ENCODE results near the gene KRTAP7-1.

Gene KRTAP7-1

GRCh38 chr21:30800605-30801004 is 29.0 kb downstream of the KRTAP7-1 start:
- Histone ChIP-seq H3K4me1 (ENCODE audit: insufficient read depth, low read length, poor library complexity, severe bottlenecking) (no peaks in the 10 kb centered on the region), H3K4me2 (ENCODE audit: low read depth, low read length, poor library complexity, severe bottlenecking) (no peak overlapping the region), H3K4me3 (ENCODE audit: low read length, poor library complexity, severe bottlenecking) (no peak overlapping the region), H3K9me3 (ENCODE audit: insufficient read depth, low read depth, low read length) (no peaks in the 10 kb centered on the region), H3K9ac (ENCODE audit: low read depth, low read length, poor library complexity, severe bottlenecking) (no peak overlapping the region), H3K36me3 (ENCODE audit: insufficient read depth, low read length) (no peaks in the 10 kb centered on the region), H3K9me2 (replicated peaks; ENCODE audit: low read depth, low read length) (no peaks in the 10 kb centered on the region), H3K27me3 (ENCODE audit: insufficient read depth, low read length, poor library complexity, severe bottlenecking) (no peaks in the 10 kb centered on the region), H4K20me1 (ENCODE audit: insufficient read depth, low read length, poor library complexity, severe bottlenecking) (no peaks in the 10 kb centered on the region), H3F3A (ENCODE audit: low read depth) (no peaks in the 10 kb centered on the region), H2AFZ (ENCODE audit: low read length) (no peak overlapping the region), H3K79me2 (ENCODE audit: insufficient read depth, low read length) (no peaks in the 10 kb centered on the region)
- TF ChIP-seq EZH2phosphoT487 (IDR thresholded peaks at IDR 0.05; ENCODE audit: borderline replicate concordance), result no peak
- TF ChIP-seq CTCF (conservative IDR thresholded peaks at IDR 0.05; ENCODE audit: low read length), result no peak

GRCh38 chr21:30793581-30794314 is 35.8 kb downstream of the KRTAP7-1 start:
- Histone ChIP-seq H2AFZ (ENCODE audit: low read length) (no peak overlapping the region), H3K79me2 (ENCODE audit: insufficient read depth, low read length) (no peaks in the 10 kb centered on the region), H3K4me3 (ENCODE audit: low read length, poor library complexity, severe bottlenecking) (no peak overlapping the region), H3K9me2 (replicated peaks; ENCODE audit: low read depth, low read length) (no peaks in the 10 kb centered on the region; the same call in 1 of the 2 replicates), H4K20me1 (ENCODE audit: insufficient read depth, low read length, poor library complexity, severe bottlenecking) (no peaks in the 10 kb centered on the region), H3K4me2 (ENCODE audit: low read depth, low read length, poor library complexity, severe bottlenecking) (no peak overlapping the region), H3K9ac (ENCODE audit: low read depth, low read length, poor library complexity, severe bottlenecking) (no peak overlapping the region), H3K9me3 (ENCODE audit: insufficient read depth, low read depth, low read length) (no peaks in the 10 kb centered on the region), H3K27me3 (ENCODE audit: insufficient read depth, low read length, poor library complexity, severe bottlenecking) (no peaks in the 10 kb centered on the region), H3F3A (ENCODE audit: low read depth) (no peaks in the 10 kb centered on the region), H3K36me3 (ENCODE audit: insufficient read depth, low read length) (no peaks in the 10 kb centered on the region), H3K4me1 (ENCODE audit: insufficient read depth, low read length, poor library complexity, severe bottlenecking) (no peaks in the 10 kb centered on the region)
- TF ChIP-seq EZH2phosphoT487 (IDR thresholded peaks at IDR 0.05; ENCODE audit: borderline replicate concordance), result no peak
- TF ChIP-seq CTCF (conservative IDR thresholded peaks at IDR 0.05; ENCODE audit: low read length), result no peak

GRCh38 chr21:30779249-30779648 is 50.3 kb downstream of the KRTAP7-1 start:
- no peak overlapping the region for H3K9ac ChIP-seq (ENCODE audit: low read depth, low read length, poor library complexity, severe bottlenecking)
- no peaks in the 10 kb centered on the region for H3K9me2 ChIP-seq (replicated peaks; ENCODE audit: low read depth, low read length)
- H3K79me2 ChIP-seq (ENCODE audit: insufficient read depth, low read length), result no peaks in the 10 kb centered on the region
- no peaks in the 10 kb centered on the region for H3F3A ChIP-seq (ENCODE audit: low read depth)
- no peaks in the 10 kb centered on the region for H3K27me3 ChIP-seq (ENCODE audit: insufficient read depth, low read length, poor library complexity, severe bottlenecking)
- no peak overlapping the region for H2AFZ ChIP-seq (ENCODE audit: low read length)
- TF ChIP-seq CTCF (conservative IDR thresholded peaks at IDR 0.05; ENCODE audit: low read length) (no peak), EZH2phosphoT487 (IDR thresholded peaks at IDR 0.05; ENCODE audit: borderline replicate concordance) (no peak)
- H3K9me3 ChIP-seq (ENCODE audit: insufficient read depth, low read depth, low read length), result no peaks in the 10 kb centered on the region
- no peaks in the 10 kb centered on the region for H4K20me1 ChIP-seq (ENCODE audit: insufficient read depth, low read length, poor library complexity, severe bottlenecking)
- no peak overlapping the region for H3K4me2 ChIP-seq (ENCODE audit: low read depth, low read length, poor library complexity, severe bottlenecking)
- H3K4me3 ChIP-seq (ENCODE audit: low read length, poor library complexity, severe bottlenecking), result no peak overlapping the region
- no peaks in the 10 kb centered on the region for H3K36me3 ChIP-seq (ENCODE audit: insufficient read depth, low read length)
- no peaks in the 10 kb centered on the region for H3K4me1 ChIP-seq (ENCODE audit: insufficient read depth, low read length, poor library complexity, severe bottlenecking)

All from Loucy (cell line).